Stimulated activated CD4-positive, alpha-beta T cell treated with anti-CD3 and anti-CD28 coated beads, Interleukin-15, amount 100 ng/mL, for 24 hours (primary cell): Measurements from ENCODE around the gene DNAH9.

Source experiments
- DNase-seq: peaks from one replicate; pipeline ENCODE4 v3.0.0-alpha.2; 2020

DNAH9 gene

GRCh38 chr17:11855306-11855705 lies 257.0 kb downstream of the DNAH9 start:
- no peak for DNase-seq

DNA sequence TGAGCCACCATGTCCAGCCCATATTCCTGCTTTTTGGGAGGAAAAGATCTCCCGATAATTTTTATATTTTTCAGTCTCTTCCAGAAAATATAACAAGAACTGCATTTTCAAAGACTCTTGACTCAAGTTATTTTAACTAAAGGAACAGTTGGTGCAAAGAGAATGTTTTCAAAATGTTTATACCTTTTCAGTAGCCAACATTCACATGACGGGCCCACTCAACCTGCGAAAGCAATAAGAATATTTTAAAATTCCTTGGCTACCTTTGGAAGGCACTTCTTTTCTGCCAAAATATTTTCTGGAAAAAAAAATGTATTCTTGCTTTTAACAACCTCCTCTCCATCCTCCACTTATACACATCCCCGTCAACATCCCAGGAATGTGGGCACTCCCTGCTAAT lies 258.7 kb downstream of the DNAH9 start:
- no peak for DNase-seq

DNA sequence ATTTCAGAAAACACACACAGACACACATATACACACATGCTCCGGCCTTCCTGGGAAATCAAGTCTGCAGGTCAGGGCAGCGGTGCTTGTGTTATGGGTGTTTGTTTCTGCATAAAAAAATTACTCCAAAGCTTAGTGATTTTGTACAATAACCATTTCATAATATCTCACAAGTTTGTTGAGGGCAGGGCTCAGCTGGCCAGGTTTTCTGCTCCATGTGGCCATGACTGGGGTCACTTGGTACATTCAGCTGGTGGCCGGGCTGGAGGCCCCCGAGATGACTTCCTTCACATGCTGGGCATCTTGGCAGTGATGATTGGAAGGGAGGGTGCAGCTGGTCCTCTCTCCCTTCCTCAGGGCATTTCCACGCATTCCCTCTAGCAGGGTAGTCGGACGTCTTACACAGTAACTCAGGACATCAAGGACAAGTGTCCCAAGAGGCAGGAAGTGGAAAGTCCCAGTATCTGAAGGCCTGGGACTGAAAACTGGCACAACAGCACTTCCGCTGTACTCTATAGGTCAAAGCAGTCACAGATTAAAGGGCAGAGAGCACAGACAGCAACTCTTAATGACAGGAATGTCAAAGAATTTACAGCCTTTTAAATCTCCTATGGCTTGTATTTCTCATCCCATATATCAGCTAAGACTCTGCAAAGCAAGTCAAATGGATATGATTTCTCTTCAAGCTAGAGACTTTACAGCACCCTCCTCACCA lies 271.6 kb downstream of the DNAH9 start:
- DNase-seq: no peak

DNA sequence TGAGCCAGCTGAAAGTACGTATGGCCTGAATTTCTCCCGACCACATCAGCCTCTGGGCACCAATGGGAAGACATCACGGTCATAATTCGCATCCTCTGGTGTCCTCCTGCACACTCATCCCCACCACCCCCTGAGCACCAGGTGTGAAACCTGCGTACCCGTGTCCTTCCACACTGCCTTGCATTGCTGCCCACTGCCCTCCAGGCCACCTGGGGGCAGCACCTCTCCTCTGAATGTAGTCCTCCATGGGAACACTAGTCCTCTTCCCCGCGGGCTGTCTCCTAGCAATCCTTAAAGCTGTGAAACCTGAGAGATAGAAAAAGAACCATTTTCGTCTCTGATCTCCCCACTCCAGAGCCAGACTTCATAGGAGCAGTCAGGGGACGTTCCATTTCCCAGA lies 273.5 kb downstream of the DNAH9 start:
- peak; percentile 7 for DNase-seq

- no peak for DNase-seq
These were observed 276.5 kb downstream of the DNAH9 start for GRCh38 chr17:11874756-11875155.

GRCh38 chr17:11880714-11881113 lies 282.4 kb downstream of the DNAH9 start:
- DNase-seq: no peak

- no peak for DNase-seq
These were observed 284.4 kb downstream of the DNAH9 start for GRCh38 chr17:11882716-11883115.

GRCh38 chr17:11885051-11885450 lies 286.8 kb downstream of the DNAH9 start:
- DNase-seq: no peak

- no peak for DNase-seq
These were observed 291.0 kb downstream of the DNAH9 start for GRCh38 chr17:11889266-11889665.

- DNase-seq: no peak
These were observed 295.6 kb downstream of the DNAH9 start for GRCh38 chr17:11893862-11894261.

- DNase-seq: no peak
These were observed 297.9 kb downstream of the DNAH9 start for GRCh38 chr17:11896199-11896598.

GRCh38 chr17:11898526-11899235 lies 300.4 kb downstream of the DNAH9 start:
- DNase-seq: no peak

- no peak for DNase-seq
These were observed 301.3 kb downstream of the DNAH9 start for GRCh38 chr17:11899537-11899942.

GRCh38 chr17:11900041-11900476 lies 301.8 kb downstream of the DNAH9 start:
- DNase-seq: no peak

DNA sequence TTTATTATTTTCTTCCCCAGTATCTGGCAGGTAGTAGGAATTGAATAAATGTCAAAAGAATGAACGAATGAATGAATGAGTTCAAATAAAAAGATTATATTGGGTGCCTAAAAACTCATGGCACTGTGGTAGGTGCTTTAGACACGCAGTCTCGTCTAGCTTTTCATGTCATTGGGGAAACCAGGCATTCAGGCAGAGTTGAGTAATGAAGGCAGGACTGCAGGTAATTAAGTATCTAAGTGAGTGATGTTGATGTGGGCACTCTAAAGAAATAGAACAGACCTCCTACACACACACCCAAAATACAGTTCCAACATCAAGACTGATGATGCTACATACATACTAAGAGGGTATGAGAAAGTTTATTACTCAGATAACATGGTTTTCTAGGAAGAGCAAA lies 302.4 kb downstream of the DNAH9 start:
- no peak for DNase-seq

GRCh38 chr17:11901931-11902330 lies 303.7 kb downstream of the DNAH9 start:
- no peak for DNase-seq

DNA sequence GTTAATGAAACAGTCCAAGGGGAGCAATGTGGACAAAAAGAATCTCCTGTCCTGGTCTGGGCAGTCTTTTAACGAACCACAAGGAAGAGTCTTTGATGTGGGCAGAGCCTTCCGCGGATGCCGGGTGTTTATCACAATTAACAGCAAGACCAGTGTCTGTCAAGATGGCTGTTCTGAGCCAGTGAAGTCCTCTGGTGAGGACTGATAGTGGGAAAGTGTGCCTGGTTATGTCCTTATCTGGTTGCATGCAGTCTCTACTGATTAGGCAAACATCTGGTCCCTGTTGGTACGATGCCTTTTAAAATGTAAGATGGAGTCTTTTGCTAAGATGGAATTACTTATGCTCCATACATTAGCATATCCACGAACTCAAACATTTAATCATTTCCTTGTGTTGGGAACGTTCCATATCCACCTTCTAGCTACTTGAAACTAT lies 310.5 kb downstream of the DNAH9 start:
- no peak for DNase-seq

DNA sequence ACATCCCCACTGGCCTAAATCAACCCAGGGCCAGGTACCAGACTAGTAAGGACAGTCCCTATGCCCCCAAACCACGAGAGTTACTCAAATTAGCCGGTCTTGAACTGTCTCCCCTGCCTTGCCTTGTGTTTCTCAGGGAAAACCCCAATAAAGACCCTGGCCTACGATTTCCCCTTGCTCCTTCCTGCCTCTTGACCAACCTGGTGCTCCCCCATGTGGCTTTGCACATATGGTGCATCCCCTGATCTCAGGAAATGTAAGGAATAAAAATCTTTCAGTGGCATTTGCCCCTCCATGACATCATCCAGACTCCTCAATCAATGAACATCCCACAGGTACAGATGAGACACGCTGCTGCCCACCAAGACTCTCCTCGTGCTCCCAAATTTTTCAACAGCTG lies 311.1 kb downstream of the DNAH9 start:
- no peak for DNase-seq

DNA sequence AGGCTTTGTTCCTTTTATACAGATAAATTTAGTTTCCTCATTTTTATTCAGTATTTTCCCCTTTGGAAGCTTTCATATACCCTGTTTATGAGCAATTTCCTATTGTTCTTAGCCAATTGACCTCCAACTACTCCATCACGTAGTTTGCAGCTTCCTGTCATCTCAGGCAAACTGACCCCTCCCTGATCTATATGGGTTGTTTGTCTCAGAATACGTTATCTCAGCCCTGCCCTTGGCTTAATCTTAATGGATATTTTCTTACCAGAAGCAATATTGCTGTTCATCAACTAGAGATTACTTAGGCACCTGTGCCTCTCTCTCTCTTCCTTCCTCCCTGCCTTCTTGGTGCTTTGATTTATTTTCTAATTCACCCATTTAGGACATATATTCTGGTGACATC lies 317.8 kb downstream of the DNAH9 start:
- no peak for DNase-seq

GRCh38 chr17:11917415-11917814 lies 319.1 kb downstream of the DNAH9 start:
- no peak for DNase-seq

DNA sequence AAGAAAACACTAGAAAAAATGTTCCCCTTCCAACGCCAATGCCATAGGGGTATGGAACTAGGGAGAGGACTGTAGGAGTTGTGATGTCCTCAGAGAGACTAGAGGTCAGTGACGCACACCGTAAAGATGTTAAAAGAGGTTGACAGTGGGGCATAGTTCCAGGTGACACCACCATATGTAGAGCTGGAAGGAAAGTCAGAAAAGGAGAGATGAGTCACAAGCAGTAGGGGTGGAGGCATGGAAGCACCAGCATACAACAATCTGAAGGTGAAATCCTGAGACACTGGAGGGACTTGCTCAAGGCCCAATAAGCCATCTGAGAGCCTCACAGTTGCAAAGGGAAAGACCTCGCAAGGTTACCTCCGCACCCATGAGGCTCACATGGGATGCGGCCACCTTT lies 323.0 kb downstream of the DNAH9 start:
- no peak for DNase-seq

DNA sequence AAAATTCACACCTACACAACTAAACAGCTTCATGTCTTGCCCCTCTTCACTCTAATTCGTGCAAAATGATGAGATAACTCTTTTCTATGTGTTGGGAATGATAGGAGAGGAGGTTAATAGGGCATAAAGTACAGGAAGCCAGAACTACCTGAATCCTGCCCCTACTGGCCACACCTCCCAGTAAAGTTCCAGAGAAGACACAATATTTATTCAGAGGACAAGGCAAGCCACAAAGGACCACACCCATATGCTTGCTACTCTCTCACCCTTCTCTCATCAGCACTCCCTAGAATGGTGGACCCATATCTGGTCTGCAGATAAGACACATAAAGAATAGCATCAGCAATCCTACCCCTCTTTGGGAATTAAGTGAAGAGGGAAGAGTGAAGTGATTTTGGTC lies 324.4 kb downstream of the DNAH9 start:
- no peak for DNase-seq

DNA sequence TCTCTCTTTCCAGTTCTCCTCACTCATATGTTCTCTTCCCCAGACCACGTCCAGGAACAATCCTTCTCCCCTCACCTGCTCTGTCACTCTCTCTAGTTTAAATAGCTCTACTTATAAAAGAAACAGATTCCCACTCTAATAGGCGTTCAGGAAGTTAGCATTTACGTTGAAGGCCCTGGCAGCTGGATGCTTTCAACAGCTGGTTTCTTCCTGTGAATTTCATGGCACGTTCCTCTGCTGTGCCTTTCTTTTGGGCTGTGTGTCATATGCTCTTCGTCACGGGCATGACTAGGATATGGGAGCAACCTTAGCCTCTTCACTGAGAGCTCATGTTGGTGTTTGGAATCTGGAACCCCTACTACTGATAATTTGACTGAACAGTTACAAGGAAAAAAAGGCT lies 325.8 kb downstream of the DNAH9 start:
- DNase-seq: no peak

GRCh38 chr17:11925262-11926021 lies 327.2 kb downstream of the DNAH9 start:
- DNase-seq: no peak
